Body of pancreas (tissue), 4 donors: Measurements from ENCODE around the gene GATB. TPM values are rescaled to one million over a fixed set of nuclear protein-coding genes. Genes with fewer than 3 reads are reported as not detected.

Experiments
- ATAC-seq: fragments of 150-250 bp; one replicate; pipeline ENCODE4 v1.9.1; 2016
- DNase-seq, 4 donors: peaks; one replicate each; pipeline ENCODE4 v3.0.0-alpha.2; 2019
- H3K27ac ChIP-seq, 4 donors: fragments of 200-600 bp; sonication (generic); 1 replicate in 3 of 4; 2 replicates in 1 of 4; pipeline versions ENCODE4 v1.5.1 to v1.6.1; 2016 to 2019; ENCODE audit warnings: mild to moderate bottlenecking in 1 of 4, mixed read lengths in 1 of 4, moderate library complexity in 1 of 4
- H3K27me3 ChIP-seq, 2 donors: fragments of 200-600 bp; sonication (generic); one replicate each; pipeline ENCODE4 v1.6.0; 2016; ENCODE audit warnings: mild to moderate bottlenecking in 1 of 2
- H3K36me3 ChIP-seq, 2 donors: fragments of 200-600 bp; sonication (generic); replicated peaks in 1 of 2; 2 replicates each; pipeline ENCODE4 v1.5.1; 2016; ENCODE audit warnings: low read depth in 2 of 2; ENCODE audit not compliant: insufficient read depth in 1 of 2
- H3K4me1 ChIP-seq: fragments of 200-600 bp; sonication (generic); one replicate; pipeline ENCODE4 v1.6.0; 2016
- H3K4me3 ChIP-seq, 2 donors: fragments of 200-600 bp; sonication (generic); 1 replicate in 1 of 2; 2 replicates in 1 of 2; pipeline ENCODE4 v1.5.1; 2016 to 2019
- H3K9me3 ChIP-seq, 3 donors: fragments of 200-600 bp; sonication (generic); 1 replicate in 2 of 3; 2 replicates in 1 of 3; pipeline ENCODE4 v1.5.1; 2016
- POLR2A ChIP-seq, 3 donors: fragments of 450-650 bp; IDR thresholded peaks; one replicate each; pipeline ENCODE4 v1.6.1; 2016; ENCODE audit warnings: antibody characterized with exemption in 3 of 3, mild to moderate bottlenecking in 2 of 3
- WGBS, 2 donors: methylation state at CpG; one replicate each; pipeline ENCODE4 v1.1.5; 2017; 5-methylcytosine and 5-hydroxymethylcytosine counted together
- intact Hi-C: fragments of 100-400 bp; cut with DNase I; formaldehyde crosslinking; loops from one replicate; pipeline ENCODE4 v1.15.1; 2023
- total RNA-seq, 2 donors: library from RNA; depleted of rRNA; stranded (reverse); fragments of >200 nt; gene quantifications; one replicate each; pipeline ENCODE4 v1.1.0, GENCODE V29; 2016
- TF ChIP-seq, protein P1 (sequence below), 7 experiments: fragments of 450-650 bp in 4 of 7; fragments of 200-600 bp in 3 of 7; sonication (generic) in 3 of 7; IDR thresholded peaks; one replicate each; pipeline ENCODE4 v1.5.1; 2016 to 2019; ENCODE audit warnings: antibody characterized with exemption in 7 of 7

Gene GATB
- total RNA-seq, 2 donors from 2014 or later, result 5.6 to 7.3 TPM

- Histone ChIP-seq H3K27ac (no peak overlapping the region), H3K27me3 (no peaks in the 10 kb centered on the region), H3K4me3 (no peak overlapping the region), H3K9me3 (no peaks in the 10 kb centered on the region), H3K4me1 (no peaks in the 10 kb centered on the region), H3K36me3 (no peaks in the 10 kb centered on the region)
- ATAC-seq, result no peak
- intact Hi-C loops, result no loop called here
- TF ChIP-seq, protein P1, sequence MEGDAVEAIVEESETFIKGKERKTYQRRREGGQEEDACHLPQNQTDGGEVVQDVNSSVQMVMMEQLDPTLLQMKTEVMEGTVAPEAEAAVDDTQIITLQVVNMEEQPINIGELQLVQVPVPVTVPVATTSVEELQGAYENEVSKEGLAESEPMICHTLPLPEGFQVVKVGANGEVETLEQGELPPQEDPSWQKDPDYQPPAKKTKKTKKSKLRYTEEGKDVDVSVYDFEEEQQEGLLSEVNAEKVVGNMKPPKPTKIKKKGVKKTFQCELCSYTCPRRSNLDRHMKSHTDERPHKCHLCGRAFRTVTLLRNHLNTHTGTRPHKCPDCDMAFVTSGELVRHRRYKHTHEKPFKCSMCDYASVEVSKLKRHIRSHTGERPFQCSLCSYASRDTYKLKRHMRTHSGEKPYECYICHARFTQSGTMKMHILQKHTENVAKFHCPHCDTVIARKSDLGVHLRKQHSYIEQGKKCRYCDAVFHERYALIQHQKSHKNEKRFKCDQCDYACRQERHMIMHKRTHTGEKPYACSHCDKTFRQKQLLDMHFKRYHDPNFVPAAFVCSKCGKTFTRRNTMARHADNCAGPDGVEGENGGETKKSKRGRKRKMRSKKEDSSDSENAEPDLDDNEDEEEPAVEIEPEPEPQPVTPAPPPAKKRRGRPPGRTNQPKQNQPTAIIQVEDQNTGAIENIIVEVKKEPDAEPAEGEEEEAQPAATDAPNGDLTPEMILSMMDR (IDR thresholded peaks at IDR 0.05), result no peak
- TF ChIP-seq POLR2A (IDR thresholded peaks at IDR 0.05), result no peak
- 79 to 80% methylated on average over 4 of the region's 4 CpGs for WGBS, 2 donors
- no peak for DNase-seq
Observed at GRCh38 chr4:151702256-151702655, 58.6 kb downstream of the GATB start.

- Histone ChIP-seq H3K9me3 (no peaks in the 10 kb centered on the region), H3K4me1 (no peaks in the 10 kb centered on the region), H3K36me3 (no peaks in the 10 kb centered on the region), H3K27me3 (no peaks in the 10 kb centered on the region), H3K27ac (no peak overlapping the region), H3K4me3 (no peak overlapping the region)
- no peak for TF ChIP-seq POLR2A (IDR thresholded peaks at IDR 0.05)
- TF ChIP-seq, protein P1 (IDR thresholded peaks at IDR 0.05), result no peak
- no peak for DNase-seq
- 92 to 96% methylated on average over 16 of the region's 16 CpGs for WGBS, 2 donors
- intact Hi-C loops, result no loop called here
- no peak for ATAC-seq
Observed at GRCh38 chr4:151700566-151701316, 60.1 kb downstream of the GATB start.

DNA sequence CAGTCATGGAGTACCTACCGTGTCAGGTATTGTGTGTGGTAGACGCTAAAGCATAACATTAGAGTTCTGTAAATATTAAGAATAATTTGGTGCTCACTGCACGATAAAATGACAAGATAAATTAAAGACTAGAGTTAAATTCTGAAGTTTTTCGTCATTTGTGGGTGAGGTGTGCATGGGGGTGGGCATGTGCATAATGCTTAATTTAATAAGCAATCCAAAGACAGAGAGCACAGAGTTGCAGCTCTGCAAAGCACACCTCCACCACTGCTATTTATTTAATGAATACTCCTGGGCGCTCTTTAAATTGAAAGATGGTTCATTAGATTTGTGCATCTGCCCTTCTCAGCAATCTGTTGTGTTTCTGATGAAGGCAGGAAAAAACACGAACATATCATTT, 62.6 kb downstream of the GATB start:
- H3K4me3 ChIP-seq, result no peak overlapping the region
- intact Hi-C loops, result no loop called here
- H3K4me1 ChIP-seq, result no peaks in the 10 kb centered on the region
- H3K36me3 ChIP-seq, result no peaks in the 10 kb centered on the region
- TF ChIP-seq, protein P1 (IDR thresholded peaks at IDR 0.05), result no peak
- TF ChIP-seq POLR2A (IDR thresholded peaks at IDR 0.05), result no peak
- H3K27me3 ChIP-seq, result no peaks in the 10 kb centered on the region
- WGBS, 2 donors, result 93 to 96% methylated on average over 6 of the region's 6 CpGs
- H3K27ac ChIP-seq, result no peak overlapping the region
- no peaks in the 10 kb centered on the region for H3K9me3 ChIP-seq
- DNase-seq (no peak), ATAC-seq (no peak)

- no peaks in the 10 kb centered on the region for H3K27me3 ChIP-seq
- no peak overlapping the region for H3K27ac ChIP-seq
- H3K9me3 ChIP-seq, result no peaks in the 10 kb centered on the region
- H3K4me1 ChIP-seq, result no peaks in the 10 kb centered on the region
- intact Hi-C loops, result no loop called here
- ATAC-seq, result no peak
- H3K36me3 ChIP-seq, result no peaks in the 10 kb centered on the region
- H3K4me3 ChIP-seq, result no peak overlapping the region
- 82 to 92% methylated on average over 13 of the region's 13 CpGs for WGBS, 2 donors
- DNase-seq, result no peak
- no peak for TF ChIP-seq POLR2A (IDR thresholded peaks at IDR 0.05)
- TF ChIP-seq, protein P1 (IDR thresholded peaks at IDR 0.05), result no peak
Observed at GRCh38 chr4:151694961-151695720, 65.7 kb downstream of the GATB start.
